ENCODE measurements around the gene ANXA4.
"Not testable (repeated sequence)": the region's sequence is repeated elsewhere in the genome, so short reads cannot be mapped to it uniquely, and the experiment has no call there.

The ANXA4 gene

GRCh38 chr2:69810550-69810949 is 68.6 kb downstream of the ANXA4 start:
- no peak for DNase-seq (ENCODE audit: low spot score)

- DNase-seq (ENCODE audit: low spot score): no peak
Measured at GRCh38 chr2:69811018-69811417, 69.1 kb downstream of the ANXA4 start.

- DNase-seq (ENCODE audit: low spot score): no peak
Measured at GRCh38 chr2:69811591-69811990, 69.7 kb downstream of the ANXA4 start.

- no peak for DNase-seq (ENCODE audit: low spot score)
Measured at GRCh38 chr2:69815717-69816116, 73.8 kb downstream of the ANXA4 start.

- peak; percentile 92 for DNase-seq (ENCODE audit: low spot score)
Measured at GRCh38 chr2:69816923-69817542, 75.1 kb downstream of the ANXA4 start.

- peak; percentile 66 for DNase-seq (ENCODE audit: low spot score)
Measured at GRCh38 chr2:69817729-69818501, 76.0 kb downstream of the ANXA4 start.

GRCh38 chr2:69827796-69828540 is 86.0 kb downstream of the ANXA4 start:
- DNase-seq (ENCODE audit: low spot score): no peak

GRCh38 chr2:69828938-69829255 is 87.0 kb downstream of the ANXA4 start:
- DNase-seq (ENCODE audit: low spot score): no peak

- peak; percentile 98 for DNase-seq (ENCODE audit: low spot score)
Measured at GRCh38 chr2:69829256-69830044, 87.5 kb downstream of the ANXA4 start, which contains the start of gene GMCL1. Gene GMCL1 (plus strand): TSS chr2:69829660. CDS start chr2:69829893, 233 bp downstream.

GRCh38 chr2:69830045-69830905 is 88.3 kb downstream of the ANXA4 start:
- peak; percentile 33 for DNase-seq (ENCODE audit: low spot score)

GRCh38 chr2:69830906-69831241 is 88.9 kb downstream of the ANXA4 start:
- not testable (repeated sequence) for DNase-seq (ENCODE audit: low spot score)

GRCh38 chr2:69831354-69831905 is 89.5 kb downstream of the ANXA4 start:
- DNase-seq (ENCODE audit: low spot score): no peak

- DNase-seq (ENCODE audit: low spot score): no peak
Measured at GRCh38 chr2:69833752-69834151, 91.8 kb downstream of the ANXA4 start.

GRCh38 chr2:69835666-69836065 is 93.7 kb downstream of the ANXA4 start:
- no peak for DNase-seq (ENCODE audit: low spot score)

GRCh38 chr2:69836316-69836715 is 94.4 kb downstream of the ANXA4 start:
- DNase-seq (ENCODE audit: low spot score): no peak

- no peak for DNase-seq (ENCODE audit: low spot score)
Measured at GRCh38 chr2:69837533-69837932, 95.6 kb downstream of the ANXA4 start.

GRCh38 chr2:69843993-69844392 is 102.1 kb downstream of the ANXA4 start:
- DNase-seq (ENCODE audit: low spot score): no peak

- DNase-seq (ENCODE audit: low spot score): no peak
Measured at GRCh38 chr2:69844560-69844959, 102.6 kb downstream of the ANXA4 start.

- no peak for DNase-seq (ENCODE audit: low spot score)
Measured at GRCh38 chr2:69846182-69847067, 104.5 kb downstream of the ANXA4 start.
